SK-N-MC (cell line): Measurements from ENCODE around the gene FOXO6.

ENCODE experiments used
- EZH2 ChIP-seq: fragments of 200-600 bp; sonication (generic); IDR thresholded peaks from one replicate; pipeline ENCODE4 v1.6.1; 2017; ENCODE audit warnings: antibody characterized with exemption
- FOXP2 ChIP-seq: optimal IDR thresholded peaks from 2 replicates; pipeline ENCODE3; 2011; ENCODE audit warnings: mild to moderate bottlenecking, moderate library complexity; ENCODE audit not compliant: insufficient read depth; ENCODE audit errors: extremely low read length, control extremely low read depth
- POLR2AphosphoS5 ChIP-seq: IDR thresholded peaks from 2 replicates; pipeline ENCODE4 v1.6.1; 2012; ENCODE audit warnings: mild to moderate bottlenecking, low read depth, low read length, borderline replicate concordance

DNA sequence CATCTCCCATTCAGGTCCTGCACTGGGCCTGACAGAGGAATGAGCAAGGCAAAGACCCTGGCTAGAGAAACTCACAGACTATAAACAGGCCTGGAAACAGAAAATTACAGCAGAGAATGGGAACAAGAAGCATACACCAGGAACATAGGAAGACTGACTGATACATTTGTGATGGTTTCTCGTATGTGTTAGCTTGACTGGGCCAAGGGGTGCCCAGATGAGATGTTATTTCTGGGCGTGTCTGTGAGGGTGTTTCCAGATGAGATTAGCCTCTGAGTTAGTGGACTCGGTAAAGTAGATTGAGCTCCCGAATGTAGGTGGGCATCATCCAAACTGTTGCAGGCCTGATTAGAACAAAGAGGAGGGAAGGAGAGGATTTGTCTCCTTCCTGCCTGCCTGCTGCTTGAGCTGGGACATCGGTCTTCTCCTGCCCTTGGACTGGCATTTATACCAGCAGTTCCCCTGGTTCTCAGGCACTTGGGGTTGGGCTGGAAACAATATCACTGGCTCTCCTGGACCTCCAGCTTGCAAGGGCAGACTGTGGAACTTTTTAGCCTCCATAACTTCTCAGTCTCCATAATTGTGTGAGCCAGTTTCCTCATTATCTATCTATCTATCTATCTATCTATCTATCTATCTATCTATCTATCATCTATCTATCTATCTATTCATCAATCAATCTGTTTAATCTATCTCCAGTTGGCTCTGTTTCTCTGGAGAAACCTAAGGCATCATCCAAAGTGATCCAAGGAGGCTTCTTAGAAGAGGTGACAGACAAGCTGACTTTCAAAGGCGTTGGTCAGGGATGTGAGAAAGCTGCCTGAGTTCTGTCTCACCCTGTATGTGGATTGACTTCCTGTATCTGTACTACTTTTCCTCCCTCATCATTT lies 9.7 kb upstream of the FOXO6 start:
- TF ChIP-seq EZH2 (no peak), POLR2AphosphoS5 (no peak), FOXP2 (no peak)
